ENCODE measurements around the gene FMNL2.

The FMNL2 gene

DNA sequence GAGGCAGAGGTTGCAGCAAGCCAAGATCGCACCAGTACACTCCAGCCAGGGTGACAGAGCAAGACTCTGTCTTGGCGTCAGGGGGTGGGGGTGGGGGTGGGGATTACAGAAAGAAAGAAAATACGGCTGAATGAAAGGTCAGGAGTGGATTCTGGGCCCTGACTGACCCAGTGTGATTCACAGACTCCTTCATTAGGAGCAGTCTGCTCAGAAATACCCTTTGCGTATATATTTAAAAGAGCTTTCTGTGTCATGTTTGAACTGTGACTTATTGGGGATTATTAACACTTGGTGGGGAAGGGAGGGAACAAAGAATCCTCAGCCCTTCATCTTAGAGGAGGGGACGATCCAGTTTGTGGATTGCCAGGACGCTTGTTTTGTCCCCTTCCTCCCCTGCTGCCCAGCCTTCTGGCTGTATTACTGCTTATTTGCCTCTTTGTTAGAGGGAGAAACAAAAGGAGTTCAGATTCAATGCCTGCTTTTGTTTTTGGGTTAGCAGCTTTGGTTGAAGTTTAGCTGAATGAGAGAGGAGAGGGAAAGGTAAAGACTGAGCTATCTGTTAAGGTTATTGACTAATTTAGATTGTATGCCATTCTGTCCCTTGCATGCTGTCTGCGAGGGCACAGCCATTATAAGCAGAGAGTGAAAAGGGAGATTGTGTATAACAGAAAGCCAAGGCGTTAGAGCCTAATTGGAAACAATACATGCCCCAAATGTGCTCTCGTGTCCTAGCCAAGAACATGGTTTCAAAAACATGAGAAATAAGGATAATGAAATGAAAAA, 118.3 kb downstream of the FMNL2 start:
- H3K4me3 ChIP-seq (ENCODE audit: control insufficient read depth, low read depth, low read length), result no peak overlapping the region
- TF ChIP-seq, protein P1, sequence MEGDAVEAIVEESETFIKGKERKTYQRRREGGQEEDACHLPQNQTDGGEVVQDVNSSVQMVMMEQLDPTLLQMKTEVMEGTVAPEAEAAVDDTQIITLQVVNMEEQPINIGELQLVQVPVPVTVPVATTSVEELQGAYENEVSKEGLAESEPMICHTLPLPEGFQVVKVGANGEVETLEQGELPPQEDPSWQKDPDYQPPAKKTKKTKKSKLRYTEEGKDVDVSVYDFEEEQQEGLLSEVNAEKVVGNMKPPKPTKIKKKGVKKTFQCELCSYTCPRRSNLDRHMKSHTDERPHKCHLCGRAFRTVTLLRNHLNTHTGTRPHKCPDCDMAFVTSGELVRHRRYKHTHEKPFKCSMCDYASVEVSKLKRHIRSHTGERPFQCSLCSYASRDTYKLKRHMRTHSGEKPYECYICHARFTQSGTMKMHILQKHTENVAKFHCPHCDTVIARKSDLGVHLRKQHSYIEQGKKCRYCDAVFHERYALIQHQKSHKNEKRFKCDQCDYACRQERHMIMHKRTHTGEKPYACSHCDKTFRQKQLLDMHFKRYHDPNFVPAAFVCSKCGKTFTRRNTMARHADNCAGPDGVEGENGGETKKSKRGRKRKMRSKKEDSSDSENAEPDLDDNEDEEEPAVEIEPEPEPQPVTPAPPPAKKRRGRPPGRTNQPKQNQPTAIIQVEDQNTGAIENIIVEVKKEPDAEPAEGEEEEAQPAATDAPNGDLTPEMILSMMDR (conservative IDR thresholded peaks at IDR 0.05; ENCODE audit: control insufficient read depth, insufficient read depth, low read depth, low read length), result no peak
- DNase-seq (ENCODE audit: low read depth), result no peak

DNA sequence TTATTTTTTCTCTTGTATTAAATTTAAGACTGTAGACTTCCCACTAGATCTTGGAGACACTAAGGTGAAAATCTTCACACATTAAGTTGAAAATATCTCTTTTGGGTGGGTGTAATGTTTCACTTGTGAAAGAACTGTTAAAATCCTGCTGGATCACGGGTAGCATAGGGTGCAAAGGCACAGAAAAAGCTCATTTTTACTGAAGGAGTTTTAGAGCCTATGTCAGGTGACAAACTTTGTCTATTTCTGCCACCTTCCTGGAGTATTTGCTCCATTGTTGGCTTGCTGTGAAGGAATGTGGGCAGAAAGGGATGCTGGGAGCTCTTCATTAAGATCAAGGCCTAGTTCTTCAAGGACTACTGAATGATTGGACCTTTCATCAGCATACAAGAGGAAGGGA, 119.4 kb downstream of the FMNL2 start:
- TF ChIP-seq, protein P1 (conservative IDR thresholded peaks at IDR 0.05; ENCODE audit: control insufficient read depth, insufficient read depth, low read depth, low read length), result no peak
- H3K4me3 ChIP-seq (ENCODE audit: control insufficient read depth, low read depth, low read length), result no peak overlapping the region
- no peak for DNase-seq (ENCODE audit: low read depth)

DNA sequence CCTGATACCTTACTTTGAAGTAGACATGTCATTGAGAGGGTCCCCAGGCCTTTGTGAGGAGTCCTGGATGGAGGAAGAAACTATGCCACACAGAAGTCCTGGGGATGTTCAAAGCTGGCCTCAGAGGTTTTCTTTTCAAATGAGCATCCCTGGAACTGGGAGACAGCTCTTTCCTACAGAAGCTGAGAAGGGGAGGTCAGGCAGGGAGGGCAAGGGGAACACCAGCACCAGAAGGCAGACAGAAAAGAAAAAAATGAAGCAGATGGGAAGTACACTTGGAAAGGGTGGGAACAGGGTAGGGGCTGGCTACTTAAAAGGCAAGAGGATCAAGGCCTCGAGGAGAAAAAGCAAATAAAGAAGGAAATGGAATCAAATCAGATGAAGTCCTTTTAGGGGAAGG, 120.0 kb downstream of the FMNL2 start:
- TF ChIP-seq, protein P1 (conservative IDR thresholded peaks at IDR 0.05; ENCODE audit: control insufficient read depth, insufficient read depth, low read depth, low read length), result no peak
- DNase-seq (ENCODE audit: low read depth), result no peak
- no peak overlapping the region for H3K4me3 ChIP-seq (ENCODE audit: control insufficient read depth, low read depth, low read length)

DNA sequence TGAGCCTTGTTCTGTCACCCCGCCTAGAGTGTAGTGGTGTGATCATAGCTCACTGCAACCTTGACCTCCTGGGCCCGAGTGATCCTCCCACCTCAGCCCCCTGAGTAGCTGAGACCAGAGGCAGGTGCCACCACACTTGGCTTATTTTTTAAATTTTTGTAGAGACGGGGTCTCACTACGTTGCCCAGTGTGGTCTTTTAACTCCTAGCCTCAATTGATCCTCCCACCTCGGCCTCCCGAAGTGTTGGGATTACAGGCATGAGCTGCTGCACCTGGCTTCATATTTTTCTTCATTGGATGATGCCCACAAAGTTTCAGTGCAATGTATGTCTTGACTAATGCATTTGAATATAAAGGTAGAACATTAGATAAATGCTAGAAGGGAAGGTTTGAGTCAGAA, 120.8 kb downstream of the FMNL2 start:
- H3K4me3 ChIP-seq (ENCODE audit: control insufficient read depth, low read depth, low read length), result no peak overlapping the region
- TF ChIP-seq, protein P1 (conservative IDR thresholded peaks at IDR 0.05; ENCODE audit: control insufficient read depth, insufficient read depth, low read depth, low read length), result no peak
- no peak for DNase-seq (ENCODE audit: low read depth)

DNA sequence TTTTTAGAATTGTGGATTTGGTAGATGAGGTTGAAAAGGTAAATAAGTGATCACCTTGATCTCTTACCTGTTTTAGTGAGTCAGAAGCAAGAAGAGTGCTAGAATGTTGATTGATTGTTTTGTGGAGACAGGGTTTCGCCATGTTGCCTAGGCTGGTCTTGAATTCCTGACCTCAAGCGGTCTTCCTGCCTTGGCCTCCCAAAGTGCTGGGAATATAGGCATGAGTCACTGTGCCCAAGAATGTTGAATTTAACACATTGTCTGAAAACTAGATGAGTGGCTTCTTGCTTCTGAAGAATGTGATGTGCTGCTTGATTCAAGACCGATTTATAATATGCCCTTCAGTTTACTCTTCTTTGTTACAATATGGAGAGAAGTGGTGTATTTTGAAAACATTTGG, 121.3 kb downstream of the FMNL2 start:
- DNase-seq (ENCODE audit: low read depth), result peak; percentile 39
- no peak overlapping the region for H3K4me3 ChIP-seq (ENCODE audit: control insufficient read depth, low read depth, low read length)
- TF ChIP-seq, protein P1 (conservative IDR thresholded peaks at IDR 0.05; ENCODE audit: control insufficient read depth, insufficient read depth, low read depth, low read length), result no peak

DNA sequence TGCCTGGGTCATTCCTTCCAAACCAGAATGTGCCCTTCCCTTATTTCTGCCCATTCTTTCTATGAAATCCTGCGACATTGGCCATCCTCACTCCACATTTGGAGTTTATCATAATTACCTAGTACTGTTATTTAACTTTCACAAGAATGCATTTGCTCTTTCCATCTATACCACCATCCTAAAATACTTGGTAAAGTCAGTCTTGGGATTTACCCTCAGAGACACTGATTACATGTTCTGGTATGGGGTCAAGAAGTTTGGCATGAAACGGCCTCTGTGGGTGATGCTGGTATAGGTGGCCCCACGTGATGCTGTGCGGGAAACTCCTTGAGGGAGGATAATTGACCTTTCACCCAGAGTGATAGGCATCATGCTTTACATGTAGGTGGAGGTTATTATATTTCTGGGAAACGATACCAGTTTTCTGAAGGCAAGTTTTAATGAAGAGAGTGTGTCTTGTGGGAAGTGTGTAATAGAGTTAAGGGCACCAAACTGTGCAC, 123.5 kb downstream of the FMNL2 start:
- TF ChIP-seq, protein P1 (conservative IDR thresholded peaks at IDR 0.05; ENCODE audit: control insufficient read depth, insufficient read depth, low read depth, low read length), result no peak
- DNase-seq (ENCODE audit: low read depth), result no peak
- no peak overlapping the region for H3K4me3 ChIP-seq (ENCODE audit: control insufficient read depth, low read depth, low read length)

Measured in fibroblast of mammary gland (primary cell).